Activated T-helper 1 cell treated with Interleukin-2 at 50 U/mL for 16 hours (primary cell): Measurements from ENCODE around the gene ABCA9.
"Not testable (repeated sequence)": the region's sequence is repeated elsewhere in the genome, so short reads cannot be mapped to it uniquely, and the experiment has no call there.

Experiments
- DNase-seq: peaks from one replicate; pipeline ENCODE4 v3.0.0-alpha.2; 2020; ENCODE audit warnings: low read depth

ABCA9 gene

DNA sequence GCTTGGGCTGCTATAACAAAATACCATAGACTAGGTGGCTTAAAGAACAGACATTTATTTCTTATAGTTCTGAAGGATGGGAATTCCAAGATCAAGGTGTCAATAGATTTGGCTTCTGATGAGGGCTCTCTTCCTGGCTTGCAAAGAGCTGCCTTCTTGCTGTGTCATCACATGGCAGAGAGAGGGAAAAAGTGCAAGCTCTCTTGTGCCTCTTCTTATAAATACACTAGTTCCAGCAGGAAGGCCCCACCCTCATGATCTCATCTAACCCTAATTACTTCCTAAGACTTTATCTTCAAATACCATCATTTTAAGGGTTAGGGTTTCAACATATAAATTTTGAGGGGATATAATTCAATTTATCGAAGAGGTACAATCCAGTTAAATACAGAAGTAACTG is 30.6 kb downstream of the ABCA9 start:
- no peak for DNase-seq

GRCh38 chr17:69018687-69019086 is 42.0 kb downstream of the ABCA9 start:
- no peak for DNase-seq

- DNase-seq = no peak
Measured at GRCh38 chr17:69018022-69018615, 42.6 kb downstream of the ABCA9 start.

DNA sequence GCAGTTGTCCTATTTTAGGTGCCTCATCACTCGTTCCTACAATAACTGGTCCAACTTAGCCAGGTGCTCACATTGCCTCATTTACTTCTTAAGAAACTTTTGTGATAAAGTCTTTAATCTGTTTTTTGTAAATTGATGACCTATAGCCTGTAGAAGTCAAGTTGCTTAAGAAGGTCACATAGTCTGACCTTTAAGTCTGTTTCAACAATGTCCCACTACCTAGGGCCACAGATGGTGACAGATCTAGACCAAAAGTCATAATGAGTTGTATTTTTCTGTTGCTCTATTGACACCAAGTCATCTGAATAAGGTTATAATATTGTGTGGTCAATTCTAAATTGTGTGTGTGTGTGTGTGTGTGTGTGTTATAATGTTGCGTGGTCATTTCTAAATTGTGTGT is 45.1 kb downstream of the ABCA9 start:
- no peak for DNase-seq

DNA sequence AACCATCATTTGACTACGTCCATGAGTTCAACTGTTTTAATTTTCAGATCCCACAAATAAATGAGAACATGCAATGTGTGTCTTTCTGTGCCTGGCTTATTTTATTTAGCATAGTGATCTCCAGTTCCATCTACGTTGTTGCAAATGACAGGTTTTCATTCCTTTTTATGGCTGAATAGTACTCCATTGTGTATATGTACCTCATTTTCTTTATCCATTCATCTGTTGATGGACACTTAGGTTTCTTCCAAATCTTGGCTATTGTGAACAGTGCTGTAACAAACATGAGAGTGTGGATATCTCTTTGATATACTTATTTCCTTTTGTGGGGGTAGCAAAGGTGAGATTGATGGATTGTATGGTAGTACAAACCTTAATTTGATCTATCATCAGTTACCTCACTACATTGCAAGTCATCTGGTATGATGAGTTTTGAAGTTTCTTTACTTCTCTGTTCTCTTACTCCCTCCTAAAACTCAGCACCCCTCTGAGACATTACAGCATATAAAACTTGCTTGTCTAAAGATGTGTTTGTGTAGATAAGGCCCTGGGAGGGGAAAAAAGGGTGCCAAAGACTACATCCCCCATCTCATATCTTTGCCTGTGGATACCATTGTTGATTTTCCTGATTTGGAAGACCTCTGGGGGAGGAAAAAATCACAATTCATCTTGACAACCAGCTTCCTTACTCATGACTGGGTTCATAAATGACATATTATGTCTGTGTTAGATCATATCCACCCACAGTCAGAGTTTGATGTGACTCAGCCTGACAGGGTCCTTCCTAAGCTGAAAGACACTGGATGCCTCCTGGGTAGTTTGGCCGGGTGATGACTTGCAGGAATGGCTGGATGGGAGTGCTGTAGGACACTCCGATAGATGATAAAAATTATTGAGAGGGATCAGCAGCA is 47.6 kb downstream of the ABCA9 start:
- no peak for DNase-seq

DNA sequence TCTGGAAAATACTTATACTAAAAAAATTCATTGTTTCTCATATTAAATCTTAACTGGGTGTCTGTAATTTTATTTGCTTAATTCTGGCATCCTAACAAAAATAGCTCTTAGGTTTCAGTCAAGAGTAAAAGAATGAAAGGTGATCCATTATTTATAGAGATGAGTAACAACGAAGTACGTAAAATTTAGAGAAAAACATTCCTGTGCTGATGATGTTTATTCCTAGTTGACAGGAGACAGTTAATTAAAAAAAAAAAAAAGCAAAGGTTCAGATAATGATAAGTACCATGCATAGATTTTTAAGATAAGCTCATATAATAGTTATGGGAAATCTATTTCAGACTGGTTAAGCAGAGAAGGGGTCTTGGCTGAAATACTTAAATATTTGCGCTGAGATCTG is 50.8 kb downstream of the ABCA9 start:
- no peak for DNase-seq

- DNase-seq = not testable (repeated sequence)
Measured at GRCh38 chr17:69004759-69005158, 56.0 kb downstream of the ABCA9 start.

DNA sequence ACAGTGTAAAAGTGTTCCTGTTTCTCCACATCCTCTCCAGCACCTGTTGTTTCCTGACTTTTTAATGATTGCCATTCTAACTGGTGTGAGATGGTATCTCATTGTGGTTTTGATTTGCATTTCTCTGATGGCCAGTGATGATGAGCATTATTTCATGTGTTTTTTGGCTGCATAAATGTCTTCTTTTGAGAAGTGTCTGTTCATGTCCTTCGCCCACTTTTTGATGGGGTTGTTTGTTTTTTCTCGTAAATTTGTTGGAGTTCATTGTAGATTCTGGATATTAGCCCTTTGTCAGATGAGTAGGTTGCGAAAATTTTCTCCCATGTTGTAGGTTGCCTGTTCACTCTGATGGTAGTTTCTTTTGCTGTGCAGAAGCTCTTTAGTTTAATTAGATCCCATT is 61.0 kb downstream of the ABCA9 start:
- not testable (repeated sequence) for DNase-seq

GRCh38 chr17:68993112-68993511 is 67.6 kb downstream of the ABCA9 start:
- DNase-seq = no peak

DNA sequence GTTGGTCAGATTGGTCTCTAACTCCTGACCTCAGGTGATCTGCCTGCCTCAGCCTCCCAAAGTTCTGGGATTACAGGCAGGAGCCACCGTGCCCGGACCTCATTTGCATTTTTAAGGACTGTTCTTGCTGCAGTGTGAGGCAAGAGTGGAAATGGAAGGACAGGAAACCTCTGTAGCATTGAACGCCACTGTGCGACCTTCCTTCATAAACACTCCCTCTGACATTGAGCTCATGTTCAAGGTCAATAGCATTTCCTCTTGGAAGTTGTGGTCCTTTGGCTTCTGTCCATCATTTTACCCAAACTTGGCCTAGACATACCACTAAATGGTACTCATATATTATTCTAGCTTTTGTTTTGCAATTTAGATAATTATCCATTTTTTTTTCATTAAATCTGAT is 72.8 kb downstream of the ABCA9 start:
- DNase-seq = no peak

- DNase-seq = no peak
Measured at GRCh38 chr17:68981288-68981687, 79.4 kb downstream of the ABCA9 start.

GRCh38 chr17:68973098-68973846 is 87.5 kb downstream of the ABCA9 start:
- no peak for DNase-seq

DNA sequence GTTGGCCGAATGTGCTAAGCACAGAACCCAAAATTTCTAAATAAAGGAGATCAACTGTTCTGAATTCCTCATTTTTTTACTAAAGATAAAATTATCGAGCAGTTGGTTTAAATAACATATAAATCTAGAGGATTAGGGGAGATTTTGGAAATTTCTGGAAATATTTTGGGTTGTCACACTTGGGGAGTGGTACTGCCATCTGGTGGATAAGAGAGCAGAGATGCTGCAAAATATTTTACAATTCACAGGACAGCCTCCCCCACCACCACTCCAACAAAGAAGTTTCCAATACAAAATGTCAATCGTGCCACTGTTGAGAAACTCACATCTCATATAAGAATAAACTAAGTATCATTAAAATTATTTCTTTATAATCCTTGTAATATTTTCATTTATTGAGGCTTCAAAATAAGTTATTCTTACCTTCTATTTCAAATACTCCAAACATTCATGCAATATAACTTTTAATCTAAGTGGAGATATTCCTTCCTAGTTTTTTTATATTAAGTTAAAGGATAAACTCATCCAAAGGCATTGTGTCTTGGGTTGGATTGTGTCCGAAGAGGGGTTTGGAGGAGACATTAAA is 88.5 kb downstream of the ABCA9 start:
- DNase-seq = no peak

GRCh38 chr17:68969101-68969500 is 91.6 kb downstream of the ABCA9 start:
- no peak for DNase-seq

GRCh38 chr17:68963958-68964357 is 96.8 kb downstream of the ABCA9 start:
- no peak for DNase-seq

DNA sequence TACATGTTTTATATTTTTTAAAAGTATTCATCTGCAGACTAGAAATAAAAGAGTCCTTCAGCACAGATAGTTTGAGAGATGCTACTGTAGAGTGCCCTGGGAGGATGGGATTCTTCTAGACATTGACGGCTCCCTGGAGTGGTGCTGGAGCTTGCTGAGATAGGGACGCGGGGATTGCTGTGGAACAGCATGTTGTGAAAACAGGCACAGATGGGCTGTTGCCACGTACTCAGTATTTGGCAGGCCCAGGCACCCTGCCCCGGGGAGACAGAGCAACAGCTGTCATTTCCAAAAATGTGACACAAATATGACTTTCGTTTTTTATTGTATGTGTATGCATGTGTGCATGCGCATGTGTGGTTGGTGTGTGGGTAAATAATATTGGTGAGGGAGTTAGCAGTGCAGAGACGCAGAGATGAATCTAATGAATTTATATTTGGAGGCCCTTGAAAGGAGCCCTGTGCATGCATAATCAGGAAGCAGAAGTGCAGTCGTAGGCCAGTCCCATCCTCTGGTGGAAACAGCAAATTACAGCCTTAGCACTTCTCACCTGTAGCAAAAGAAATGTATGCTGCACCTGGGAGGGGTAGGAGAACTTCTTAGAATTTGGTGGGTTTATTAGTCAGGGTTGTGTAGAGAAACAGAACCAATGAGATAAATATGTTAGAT is 99.4 kb downstream of the ABCA9 start:
- DNase-seq = no peak

GRCh38 chr17:68959117-68959516 is 101.6 kb downstream of the ABCA9 start:
- DNase-seq = not testable (repeated sequence)

DNA sequence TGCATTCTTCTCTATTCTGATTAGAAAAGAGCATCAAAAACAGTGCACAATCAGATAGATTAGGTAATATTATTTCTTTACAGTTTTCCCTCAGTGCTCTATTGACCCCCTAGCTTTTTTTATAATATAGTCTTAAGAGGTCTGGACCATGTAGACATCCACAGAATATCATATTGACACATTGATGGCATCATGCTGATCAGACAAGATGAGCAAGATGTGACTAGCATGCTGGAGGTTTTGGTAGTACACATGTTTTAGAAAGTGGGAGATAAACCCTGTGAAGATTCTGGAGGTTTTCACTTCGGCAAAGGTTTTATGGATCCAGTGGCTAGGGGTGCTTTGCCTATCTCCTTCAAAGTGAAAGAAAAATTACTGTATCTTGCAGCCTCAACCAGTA is 102.8 kb downstream of the ABCA9 start:
- DNase-seq = no peak

- no peak for DNase-seq
Measured at GRCh38 chr17:68955181-68955841, 105.4 kb downstream of the ABCA9 start, which contains the start of gene ABCA8. Gene ABCA8 (minus strand): TSS chr17:68955392. CDS start chr17:68942034, 13,358 bp downstream.

DNA sequence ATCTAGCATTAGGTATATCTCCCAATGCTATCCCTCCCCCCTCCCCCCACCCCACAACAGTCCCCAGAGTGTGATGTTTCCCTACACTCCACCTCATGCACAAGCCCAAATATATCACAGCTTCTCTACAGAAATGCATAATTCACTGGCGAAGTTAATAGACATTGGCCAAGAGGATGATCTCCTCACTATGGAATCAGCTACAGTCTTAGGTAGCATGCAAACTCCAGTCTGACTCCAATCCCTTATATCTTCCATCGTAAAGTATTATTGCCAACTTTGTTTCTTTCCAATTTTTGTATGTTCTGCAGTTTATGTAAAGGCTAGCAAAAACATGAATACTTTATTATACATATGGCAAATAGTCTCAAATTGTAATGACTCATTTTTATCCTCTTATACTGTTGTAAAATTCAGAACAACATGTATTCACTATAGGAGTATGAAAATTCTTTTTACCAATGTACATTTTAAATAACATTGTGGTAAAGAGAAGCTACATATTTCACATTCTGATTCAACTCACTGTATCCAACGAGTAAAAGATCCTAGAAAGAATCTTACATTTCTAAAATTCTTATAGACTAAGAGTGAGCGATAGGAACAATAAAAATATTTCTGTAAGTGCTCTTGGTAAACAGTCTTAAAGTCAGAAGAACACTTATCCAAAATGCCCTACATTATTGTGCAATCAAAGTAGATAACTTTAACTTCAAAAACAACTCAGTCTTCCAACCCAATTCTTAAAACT is 106.4 kb downstream of the ABCA9 start:
- DNase-seq = no peak
